Fibroblast of pulmonary artery (primary cell): ENCODE measurements around the gene CLEC11A.
"Not testable (repeated sequence)": the region's sequence is repeated elsewhere in the genome, so short reads cannot be mapped to it uniquely, and the experiment has no call there.

Experiments
- DNase-seq: peaks from one replicate; pipeline ENCODE4 v3.0.0-alpha.2; 2010; ENCODE audit warnings: low read depth
- H3K4me3 ChIP-seq: replicated peaks from 2 replicates; pipeline ENCODE4 v1.5.1; 2011; ENCODE audit warnings: low read depth, mild to moderate bottlenecking, control low read depth, low read length, moderate library complexity
- TF ChIP-seq, protein P1 (sequence below): IDR thresholded peaks from 2 replicates; pipeline ENCODE4 v1.5.1; 2011; ENCODE audit warnings: mild to moderate bottlenecking, control low read depth, low read length, inconsistent platforms; ENCODE audit errors: missing control alignments

The CLEC11A gene

DNA sequence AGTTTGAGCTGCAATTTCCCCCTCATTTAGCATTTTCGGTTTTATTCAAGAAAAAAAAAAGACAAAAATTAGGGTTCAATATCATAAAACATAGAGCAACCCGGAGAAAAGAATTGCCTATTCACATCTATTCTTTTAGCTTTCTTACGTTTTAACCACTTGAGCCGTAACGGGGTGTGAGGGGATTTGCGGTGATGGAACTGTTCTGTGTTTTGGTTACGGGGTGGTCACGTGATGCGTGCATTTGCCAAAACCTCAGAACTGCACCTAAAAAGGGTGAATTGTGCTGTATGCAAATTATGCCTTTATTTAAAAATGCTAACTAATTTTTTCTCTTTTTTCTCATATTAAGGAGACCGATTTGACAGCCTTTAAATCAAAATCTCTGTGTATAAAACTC is 22.1 kb downstream of the CLEC11A start:
- no peak overlapping the region for H3K4me3 ChIP-seq
- TF ChIP-seq, protein P1, sequence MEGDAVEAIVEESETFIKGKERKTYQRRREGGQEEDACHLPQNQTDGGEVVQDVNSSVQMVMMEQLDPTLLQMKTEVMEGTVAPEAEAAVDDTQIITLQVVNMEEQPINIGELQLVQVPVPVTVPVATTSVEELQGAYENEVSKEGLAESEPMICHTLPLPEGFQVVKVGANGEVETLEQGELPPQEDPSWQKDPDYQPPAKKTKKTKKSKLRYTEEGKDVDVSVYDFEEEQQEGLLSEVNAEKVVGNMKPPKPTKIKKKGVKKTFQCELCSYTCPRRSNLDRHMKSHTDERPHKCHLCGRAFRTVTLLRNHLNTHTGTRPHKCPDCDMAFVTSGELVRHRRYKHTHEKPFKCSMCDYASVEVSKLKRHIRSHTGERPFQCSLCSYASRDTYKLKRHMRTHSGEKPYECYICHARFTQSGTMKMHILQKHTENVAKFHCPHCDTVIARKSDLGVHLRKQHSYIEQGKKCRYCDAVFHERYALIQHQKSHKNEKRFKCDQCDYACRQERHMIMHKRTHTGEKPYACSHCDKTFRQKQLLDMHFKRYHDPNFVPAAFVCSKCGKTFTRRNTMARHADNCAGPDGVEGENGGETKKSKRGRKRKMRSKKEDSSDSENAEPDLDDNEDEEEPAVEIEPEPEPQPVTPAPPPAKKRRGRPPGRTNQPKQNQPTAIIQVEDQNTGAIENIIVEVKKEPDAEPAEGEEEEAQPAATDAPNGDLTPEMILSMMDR, result no peak
- DNase-seq, result no peak

DNA sequence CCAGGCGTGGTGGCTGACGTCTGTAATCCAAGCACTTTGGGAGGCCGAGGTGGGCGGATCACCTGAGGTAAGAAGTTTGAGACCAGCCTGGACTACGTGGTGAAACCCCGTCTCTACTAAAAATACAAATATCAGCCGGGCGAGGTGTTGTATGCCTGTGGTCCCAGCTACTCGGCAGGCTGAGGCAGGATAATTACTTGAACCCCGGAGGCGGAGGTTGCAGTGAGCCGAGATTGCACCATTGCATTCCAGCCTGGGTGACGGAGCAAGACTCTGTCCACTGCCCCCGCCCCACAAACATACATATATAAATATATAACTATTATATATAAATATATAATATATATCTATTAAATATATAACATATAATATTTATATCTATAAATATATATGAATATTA is 24.0 kb downstream of the CLEC11A start:
- H3K4me3 ChIP-seq, DNase-seq: not testable (repeated sequence)

DNA sequence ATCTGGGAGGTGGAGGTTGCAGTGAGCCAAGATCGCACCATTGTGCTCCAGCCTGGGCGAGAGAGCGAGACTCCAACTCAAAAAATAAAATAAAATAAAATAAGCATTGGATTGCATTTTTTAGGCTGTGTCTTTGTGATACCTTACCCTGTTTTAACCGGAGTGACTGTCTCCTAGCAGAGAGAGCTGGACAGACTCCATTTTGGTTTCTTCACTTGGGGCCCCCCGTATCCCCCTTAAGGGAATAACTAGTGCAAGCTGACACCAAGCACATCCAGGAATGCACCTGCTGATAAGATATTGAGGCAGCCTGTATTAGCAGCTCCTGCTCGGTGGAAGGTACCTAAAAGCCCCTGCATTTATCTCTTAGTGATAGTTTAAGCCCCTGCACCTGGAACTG is 26.3 kb downstream of the CLEC11A start:
- DNase-seq, result no peak
- TF ChIP-seq, protein P1, result no peak
- no peak overlapping the region for H3K4me3 ChIP-seq

DNA sequence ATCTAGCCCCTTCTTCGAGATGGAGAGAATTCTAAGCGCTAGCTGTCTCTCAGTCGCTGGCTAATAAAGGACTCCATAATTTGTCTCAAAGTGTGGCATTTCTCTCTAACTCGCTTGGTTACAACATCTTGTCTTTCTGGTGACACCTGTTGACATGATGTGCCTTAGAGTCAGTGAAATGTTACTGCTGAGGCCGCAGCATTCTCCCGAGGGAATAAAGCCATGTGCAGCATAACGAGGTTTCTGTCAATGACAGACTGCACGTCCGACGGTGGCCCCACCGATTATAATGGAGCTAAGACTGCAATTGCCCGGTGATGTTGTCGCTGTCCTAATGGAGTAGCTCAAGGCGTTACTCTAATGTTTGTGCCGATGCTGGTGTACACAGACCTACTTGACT is 26.8 kb downstream of the CLEC11A start:
- DNase-seq, result no peak
- H3K4me3 ChIP-seq, result no peak overlapping the region
- TF ChIP-seq, protein P1, result no peak

DNA sequence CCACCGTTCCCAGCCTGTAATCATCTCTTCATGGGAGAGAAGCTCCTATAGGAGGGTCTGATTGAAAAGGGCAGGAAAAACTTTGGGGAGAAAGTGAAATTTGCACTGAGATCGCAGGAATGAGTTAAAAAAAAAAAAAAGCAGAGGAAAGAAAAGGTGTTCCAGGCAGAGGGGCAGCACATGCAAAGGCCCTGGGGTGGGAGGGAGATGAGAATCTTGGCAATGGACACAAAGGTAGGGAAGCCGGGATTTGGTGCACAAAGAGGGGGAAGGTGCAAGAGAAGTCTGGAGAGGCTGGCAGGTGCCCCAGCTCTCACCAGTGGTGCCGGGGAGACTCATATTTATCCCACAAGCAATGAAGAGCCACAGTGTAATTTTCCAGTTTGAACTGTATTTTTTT is 30.7 kb downstream of the CLEC11A start:
- no peak overlapping the region for H3K4me3 ChIP-seq
- TF ChIP-seq, protein P1, result no peak
- no peak for DNase-seq

DNA sequence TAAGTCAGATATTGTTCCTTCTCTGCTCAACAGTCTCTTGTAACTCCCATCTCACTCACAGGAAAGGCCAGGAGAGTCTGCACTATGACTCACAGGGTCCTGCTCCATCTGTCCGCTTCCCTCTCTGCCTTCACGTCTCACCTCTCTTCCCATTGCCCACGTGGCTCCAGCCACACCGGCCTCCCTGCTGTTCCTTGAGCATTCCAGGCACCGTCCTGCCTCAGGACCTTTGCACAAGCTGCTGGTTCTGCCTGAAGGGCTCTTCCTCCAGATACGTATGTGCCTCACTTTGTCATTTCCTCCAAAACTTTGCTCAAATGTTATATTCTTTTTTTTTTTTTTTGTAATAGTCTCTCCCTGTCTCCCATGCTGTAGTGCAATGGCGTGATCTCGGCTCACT is 33.1 kb downstream of the CLEC11A start:
- DNase-seq, H3K4me3 ChIP-seq: not testable (repeated sequence)

DNA sequence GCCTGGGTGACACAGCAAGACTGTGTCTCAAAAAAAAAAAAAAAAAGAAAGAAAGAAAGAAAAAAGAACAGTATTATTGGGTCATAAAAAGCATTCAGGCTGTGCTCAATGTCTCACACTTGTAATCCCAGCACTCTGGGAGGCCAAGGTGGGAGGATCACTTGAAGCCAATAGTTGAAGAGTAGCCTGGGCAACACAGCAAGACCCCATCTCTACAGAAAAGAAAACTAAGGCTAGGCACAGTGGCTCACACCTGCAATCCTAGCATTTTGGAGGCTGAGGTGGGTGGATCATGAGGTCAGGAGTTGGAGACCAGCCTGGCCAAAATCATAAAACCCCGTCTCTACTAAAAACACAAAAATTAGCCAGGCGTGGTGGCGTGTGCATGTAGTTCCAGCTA is 34.5 kb downstream of the CLEC11A start:
- DNase-seq, H3K4me3 ChIP-seq: not testable (repeated sequence)

DNA sequence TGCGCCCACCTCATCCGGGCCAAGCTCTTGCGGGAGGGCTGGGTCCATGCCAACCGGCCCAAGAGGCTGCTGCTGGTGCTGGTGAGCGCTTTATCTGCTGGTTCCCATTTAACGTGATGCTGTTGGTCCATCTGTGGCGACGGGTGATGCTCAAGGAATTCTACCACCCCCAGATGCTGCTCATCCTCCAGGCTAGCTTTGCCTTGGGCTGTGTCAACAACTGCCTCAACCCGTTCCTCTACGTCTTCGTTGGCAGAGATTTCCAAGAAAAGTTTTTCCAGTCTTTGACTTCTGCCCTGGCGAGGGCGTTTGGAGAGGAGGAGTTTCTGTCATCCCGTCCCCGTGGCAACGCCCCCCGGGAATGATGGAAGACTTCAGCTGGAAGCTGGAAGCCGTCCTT is 35.9 kb downstream of the CLEC11A start:
- DNase-seq, H3K4me3 ChIP-seq: not testable (repeated sequence)

DNA sequence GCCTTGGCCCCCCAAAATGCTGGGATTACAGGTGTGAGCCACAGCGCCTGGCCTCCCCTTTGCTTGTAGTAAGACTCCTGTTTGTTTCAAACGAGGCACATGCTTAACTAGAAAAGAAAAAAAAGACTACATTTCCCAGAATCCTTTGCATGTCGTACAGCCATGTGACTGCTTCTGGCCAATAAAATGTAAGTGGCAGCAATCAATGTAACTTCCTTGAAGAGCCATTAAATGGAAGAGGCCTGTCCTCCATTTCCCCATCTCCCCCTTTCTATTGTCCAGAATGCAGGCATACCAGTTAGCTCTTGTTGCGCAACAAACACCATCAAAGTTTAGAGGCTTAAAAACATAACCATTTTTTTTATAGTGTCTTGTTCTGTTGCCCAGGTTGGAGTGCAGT is 36.7 kb downstream of the CLEC11A start:
- TF ChIP-seq, protein P1, result no peak

DNA sequence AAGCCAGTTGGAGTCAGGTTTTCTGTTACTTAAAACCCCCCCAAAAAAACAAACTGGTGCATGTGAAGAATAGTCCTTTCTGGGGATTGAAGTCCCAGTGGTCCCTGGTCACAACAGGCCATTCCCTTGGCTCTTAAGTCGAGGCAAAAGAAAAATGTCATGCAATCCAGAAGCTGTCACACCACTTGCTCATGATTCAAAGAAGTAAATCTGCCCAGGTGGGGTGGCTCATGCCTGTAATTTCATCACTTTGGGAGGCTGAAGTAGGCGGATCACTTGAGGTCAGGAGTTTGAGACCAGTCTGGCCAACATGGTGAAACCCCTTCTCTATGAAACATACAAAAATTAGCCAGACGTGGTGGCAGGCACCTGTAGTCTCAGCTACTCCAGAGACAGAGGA is 38.3 kb downstream of the CLEC11A start:
- not testable (repeated sequence) for H3K4me3 ChIP-seq, DNase-seq

More for the DNA sequence above, 36.7 kb downstream of the CLEC11A start:
- H3K4me3 ChIP-seq, result no peak overlapping the region
- peak; percentile 48 for DNase-seq

DNA sequence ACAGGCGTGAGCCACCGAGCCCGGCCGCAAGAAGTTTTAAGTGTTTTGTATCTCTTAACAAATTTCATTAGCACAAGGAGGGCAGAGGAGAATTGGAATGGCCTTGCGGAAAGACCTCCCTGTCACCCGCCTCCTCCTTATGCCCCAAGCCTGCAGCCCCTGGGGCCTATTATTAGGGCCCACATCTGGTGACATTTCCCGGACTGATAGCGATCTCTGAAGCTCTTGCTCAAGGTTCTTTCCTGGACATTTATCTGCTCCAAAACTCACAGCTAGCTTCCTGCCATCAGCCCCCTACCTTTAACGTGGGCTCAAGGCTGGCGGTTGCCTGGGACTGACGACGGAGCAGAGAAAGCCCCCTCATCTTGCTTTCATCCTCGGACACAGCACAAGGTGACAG is 40.4 kb downstream of the CLEC11A start:
- DNase-seq, H3K4me3 ChIP-seq: not testable (repeated sequence)
